Neural cell (in vitro differentiated cells): ENCODE results near the gene CAPN14.

ENCODE experiments used
- CTCF ChIP-seq: fragments of 450-650 bp; IDR thresholded peaks from 2 replicates; pipeline ENCODE4 v1.5.1; 2014; ENCODE audit warnings: antibody characterized with exemption, mild to moderate bottlenecking, moderate library complexity; ENCODE audit not compliant: poor library complexity, severe bottlenecking
- EP300 ChIP-seq: fragments of 450-650 bp; conservative IDR thresholded peaks from 2 replicates; pipeline ENCODE4 v1.6.1; 2014; ENCODE audit warnings: antibody characterized with exemption, mild to moderate bottlenecking, moderate library complexity; ENCODE audit not compliant: poor library complexity, severe bottlenecking
- EZH2 ChIP-seq: fragments of 200-600, 300-800 bp; shearing (Covaris generic), sonication (generic); IDR thresholded peaks from 2 replicates; pipeline ENCODE4 v1.6.1; 2014; ENCODE audit warnings: antibody characterized with exemption, low read length, borderline replicate concordance, mild to moderate bottlenecking; ENCODE audit not compliant: insufficient read depth, poor library complexity, severe bottlenecking
- POLR2AphosphoS5 ChIP-seq: IDR thresholded peaks from 2 replicates; pipeline ENCODE4 v1.6.1; 2012
- SMC3 ChIP-seq: fragments of 450-650 bp; conservative IDR thresholded peaks from 2 replicates; pipeline ENCODE4 v1.6.1; 2014; ENCODE audit warnings: antibody characterized with exemption, mild to moderate bottlenecking, moderate library complexity; ENCODE audit not compliant: poor library complexity
- TAF1 ChIP-seq: IDR thresholded peaks from 2 replicates; pipeline ENCODE4 v1.6.1; 2012; ENCODE audit warnings: low read depth

- TF ChIP-seq CTCF (no peak), EZH2 (no peak), EP300 (no peak), SMC3 (no peak), POLR2AphosphoS5 (no peak), TAF1 (no peak)
Measured at GRCh38 chr2:31253356-31254131, 36.2 kb upstream of the CAPN14 start.
